Measurements from ENCODE around the gene LGR6. TPM values are rescaled to one million over a fixed set of nuclear protein-coding genes. Genes with fewer than 3 reads are reported as not detected.

LGR6 gene
- total and polyA plus RNA-seq, 2 experiments from 2014 or later, result 0.66 to 0.89 TPM

- TF ChIP-seq, protein P1, sequence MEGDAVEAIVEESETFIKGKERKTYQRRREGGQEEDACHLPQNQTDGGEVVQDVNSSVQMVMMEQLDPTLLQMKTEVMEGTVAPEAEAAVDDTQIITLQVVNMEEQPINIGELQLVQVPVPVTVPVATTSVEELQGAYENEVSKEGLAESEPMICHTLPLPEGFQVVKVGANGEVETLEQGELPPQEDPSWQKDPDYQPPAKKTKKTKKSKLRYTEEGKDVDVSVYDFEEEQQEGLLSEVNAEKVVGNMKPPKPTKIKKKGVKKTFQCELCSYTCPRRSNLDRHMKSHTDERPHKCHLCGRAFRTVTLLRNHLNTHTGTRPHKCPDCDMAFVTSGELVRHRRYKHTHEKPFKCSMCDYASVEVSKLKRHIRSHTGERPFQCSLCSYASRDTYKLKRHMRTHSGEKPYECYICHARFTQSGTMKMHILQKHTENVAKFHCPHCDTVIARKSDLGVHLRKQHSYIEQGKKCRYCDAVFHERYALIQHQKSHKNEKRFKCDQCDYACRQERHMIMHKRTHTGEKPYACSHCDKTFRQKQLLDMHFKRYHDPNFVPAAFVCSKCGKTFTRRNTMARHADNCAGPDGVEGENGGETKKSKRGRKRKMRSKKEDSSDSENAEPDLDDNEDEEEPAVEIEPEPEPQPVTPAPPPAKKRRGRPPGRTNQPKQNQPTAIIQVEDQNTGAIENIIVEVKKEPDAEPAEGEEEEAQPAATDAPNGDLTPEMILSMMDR (conservative IDR thresholded peaks at IDR 0.05; ENCODE audit: low read depth in 2 of 2), result no peak
- no peak for TF ChIP-seq ZNF331 (CRISPR knock-in tag; IDR thresholded peaks at IDR 0.05; ENCODE audit: low read depth)
- no peak for TF ChIP-seq EZH2phosphoT487 (IDR thresholded peaks at IDR 0.05; ENCODE audit: unreplicated experiment)
- no peak for TF ChIP-seq NANOG (IDR thresholded peaks at IDR 0.05; ENCODE audit: borderline replicate concordance)
- no peak for TF ChIP-seq STAT1 (IDR thresholded peaks at IDR 0.05; ENCODE audit: unreplicated experiment)
- TF ChIP-seq ZNF114 (CRISPR knock-in tag; IDR thresholded peaks at IDR 0.05), result no peak
- TF ChIP-seq REST (IDR thresholded peaks at IDR 0.05; ENCODE audit: unreplicated experiment), result no peak
Observed at GRCh38 chr1:202245391-202245790, 51.8 kb downstream of the LGR6 start (continued).

- Histone ChIP-seq H4K20me1 (replicated peaks; ENCODE audit: insufficient read depth) (no peaks in the 10 kb centered on the region), H3K36me3 (ENCODE audit: insufficient read depth) (no peaks in the 10 kb centered on the region), H3F3A (replicated peaks; ENCODE audit: low read depth) (no peaks in the 10 kb centered on the region), H3K4me3 (no peak overlapping the region), H3K9me2 (ENCODE audit: insufficient read depth) (no peaks in the 10 kb centered on the region), H3K27me3 (ENCODE audit: insufficient read depth) (no peaks in the 10 kb centered on the region), H2AFZ (no peak overlapping the region), H3K27ac (ENCODE audit: low read depth) (no peak overlapping the region), H3K79me2 (replicated peaks; ENCODE audit: insufficient read depth) (no peaks in the 10 kb centered on the region), H3K4me2 (0 out of 2 replicates have a peak overlapping the region, but pooled peaks have one; percentile 40), H3K4me1 (ENCODE audit: insufficient read depth) (peaks cover 8% of the 10 kb centered on the region)
- H3K4me1 Mint-ChIP-seq, result peaks cover 24% of the 10 kb centered on the region
- peaks cover 9% of the 10 kb centered on the region for H3K27me3 Mint-ChIP-seq (ENCODE audit: insufficient read depth, low read depth, poor library complexity)
- H3K9me3 Mint-ChIP-seq, result no peaks in the 10 kb centered on the region
- H3K36me3 Mint-ChIP-seq (ENCODE audit: low read depth), result no peaks in the 10 kb centered on the region
- DNase-seq (ENCODE audit: low spot score) (no peak), ATAC-seq (no peak)
- no peak overlapping the region for H3K4me3 Mint-ChIP-seq
- no peak overlapping the region for H3K27ac Mint-ChIP-seq
- no peak for TF ChIP-seq EZH2phosphoT487 (IDR thresholded peaks at IDR 0.05; ENCODE audit: unreplicated experiment)
- TF ChIP-seq, protein P2, sequence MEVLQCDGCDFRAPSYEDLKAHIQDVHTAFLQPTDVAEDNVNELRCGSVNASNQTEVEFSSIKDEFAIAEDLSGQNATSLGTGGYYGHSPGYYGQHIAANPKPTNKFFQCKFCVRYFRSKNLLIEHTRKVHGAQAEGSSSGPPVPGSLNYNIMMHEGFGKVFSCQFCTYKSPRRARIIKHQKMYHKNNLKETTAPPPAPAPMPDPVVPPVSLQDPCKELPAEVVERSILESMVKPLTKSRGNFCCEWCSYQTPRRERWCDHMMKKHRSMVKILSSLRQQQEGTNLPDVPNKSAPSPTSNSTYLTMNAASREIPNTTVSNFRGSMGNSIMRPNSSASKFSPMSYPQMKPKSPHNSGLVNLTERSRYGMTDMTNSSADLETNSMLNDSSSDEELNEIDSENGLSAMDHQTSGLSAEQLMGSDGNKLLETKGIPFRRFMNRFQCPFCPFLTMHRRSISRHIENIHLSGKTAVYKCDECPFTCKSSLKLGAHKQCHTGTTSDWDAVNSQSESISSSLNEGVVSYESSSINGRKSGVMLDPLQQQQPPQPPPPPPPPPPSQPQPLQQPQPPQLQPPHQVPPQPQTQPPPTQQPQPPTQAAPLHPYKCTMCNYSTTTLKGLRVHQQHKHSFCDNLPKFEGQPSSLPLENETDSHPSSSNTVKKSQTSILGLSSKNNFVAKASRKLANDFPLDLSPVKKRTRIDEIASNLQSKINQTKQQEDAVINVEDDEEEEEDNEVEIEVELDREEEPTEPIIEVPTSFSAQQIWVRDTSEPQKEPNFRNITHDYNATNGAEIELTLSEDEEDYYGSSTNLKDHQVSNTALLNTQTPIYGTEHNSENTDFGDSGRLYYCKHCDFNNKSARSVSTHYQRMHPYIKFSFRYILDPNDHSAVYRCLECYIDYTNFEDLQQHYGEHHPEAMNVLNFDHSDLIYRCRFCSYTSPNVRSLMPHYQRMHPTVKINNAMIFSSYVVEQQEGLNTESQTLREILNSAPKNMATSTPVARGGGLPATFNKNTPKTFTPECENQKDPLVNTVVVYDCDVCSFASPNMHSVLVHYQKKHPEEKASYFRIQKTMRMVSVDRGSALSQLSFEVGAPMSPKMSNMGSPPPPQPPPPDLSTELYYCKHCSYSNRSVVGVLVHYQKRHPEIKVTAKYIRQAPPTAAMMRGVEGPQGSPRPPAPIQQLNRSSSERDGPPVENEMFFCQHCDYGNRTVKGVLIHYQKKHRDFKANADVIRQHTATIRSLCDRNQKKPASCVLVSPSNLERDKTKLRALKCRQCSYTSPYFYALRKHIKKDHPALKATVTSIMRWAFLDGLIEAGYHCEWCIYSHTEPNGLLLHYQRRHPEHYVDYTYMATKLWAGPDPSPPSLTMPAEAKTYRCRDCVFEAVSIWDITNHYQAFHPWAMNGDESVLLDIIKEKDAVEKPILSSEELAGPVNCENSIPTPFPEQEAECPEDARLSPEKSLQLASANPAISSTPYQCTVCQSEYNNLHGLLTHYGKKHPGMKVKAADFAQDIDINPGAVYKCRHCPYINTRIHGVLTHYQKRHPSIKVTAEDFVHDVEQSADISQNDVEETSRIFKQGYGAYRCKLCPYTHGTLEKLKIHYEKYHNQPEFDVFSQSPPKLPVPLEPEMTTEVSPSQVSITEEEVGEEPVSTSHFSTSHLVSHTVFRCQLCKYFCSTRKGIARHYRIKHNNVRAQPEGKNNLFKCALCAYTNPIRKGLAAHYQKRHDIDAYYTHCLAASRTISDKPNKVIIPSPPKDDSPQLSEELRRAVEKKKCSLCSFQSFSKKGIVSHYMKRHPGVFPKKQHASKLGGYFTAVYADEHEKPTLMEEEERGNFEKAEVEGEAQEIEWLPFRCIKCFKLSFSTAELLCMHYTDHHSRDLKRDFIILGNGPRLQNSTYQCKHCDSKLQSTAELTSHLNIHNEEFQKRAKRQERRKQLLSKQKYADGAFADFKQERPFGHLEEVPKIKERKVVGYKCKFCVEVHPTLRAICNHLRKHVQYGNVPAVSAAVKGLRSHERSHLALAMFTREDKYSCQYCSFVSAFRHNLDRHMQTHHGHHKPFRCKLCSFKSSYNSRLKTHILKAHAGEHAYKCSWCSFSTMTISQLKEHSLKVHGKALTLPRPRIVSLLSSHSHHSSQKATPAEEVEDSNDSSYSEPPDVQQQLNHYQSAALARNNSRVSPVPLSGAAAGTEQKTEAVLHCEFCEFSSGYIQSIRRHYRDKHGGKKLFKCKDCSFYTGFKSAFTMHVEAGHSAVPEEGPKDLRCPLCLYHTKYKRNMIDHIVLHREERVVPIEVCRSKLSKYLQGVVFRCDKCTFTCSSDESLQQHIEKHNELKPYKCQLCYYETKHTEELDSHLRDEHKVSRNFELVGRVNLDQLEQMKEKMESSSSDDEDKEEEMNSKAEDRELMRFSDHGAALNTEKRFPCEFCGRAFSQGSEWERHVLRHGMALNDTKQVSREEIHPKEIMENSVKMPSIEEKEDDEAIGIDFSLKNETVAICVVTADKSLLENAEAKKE (CRISPR knock-in tag; IDR thresholded peaks at IDR 0.05), result no peak
- no peak for TF ChIP-seq CREB1 (CRISPR knock-in tag; IDR thresholded peaks at IDR 0.05; ENCODE audit: low read depth)
- TF ChIP-seq, protein P3, sequence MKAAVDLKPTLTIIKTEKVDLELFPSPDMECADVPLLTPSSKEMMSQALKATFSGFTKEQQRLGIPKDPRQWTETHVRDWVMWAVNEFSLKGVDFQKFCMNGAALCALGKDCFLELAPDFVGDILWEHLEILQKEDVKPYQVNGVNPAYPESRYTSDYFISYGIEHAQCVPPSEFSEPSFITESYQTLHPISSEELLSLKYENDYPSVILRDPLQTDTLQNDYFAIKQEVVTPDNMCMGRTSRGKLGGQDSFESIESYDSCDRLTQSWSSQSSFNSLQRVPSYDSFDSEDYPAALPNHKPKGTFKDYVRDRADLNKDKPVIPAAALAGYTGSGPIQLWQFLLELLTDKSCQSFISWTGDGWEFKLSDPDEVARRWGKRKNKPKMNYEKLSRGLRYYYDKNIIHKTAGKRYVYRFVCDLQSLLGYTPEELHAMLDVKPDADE (IDR thresholded peaks at IDR 0.05), result no peak
- no peak for TF ChIP-seq NANOG (IDR thresholded peaks at IDR 0.05; ENCODE audit: borderline replicate concordance)
- TF ChIP-seq POLR2AphosphoS5 (IDR thresholded peaks at IDR 0.05; ENCODE audit: low read depth), result no peak
Observed at GRCh38 chr1:202247104-202247503, 53.5 kb downstream of the LGR6 start.

All from GM23338 (cell line).